H9 (cell line): Measurements from ENCODE around the gene PARM1. TPM values are rescaled to one million over a fixed set of nuclear protein-coding genes. Genes with fewer than 3 reads are reported as not detected.

Experiments
- DNase-seq: peaks from one replicate; pipeline ENCODE4 v3.0.0-alpha.2; 2017
- H2AFZ ChIP-seq: one replicate; pipeline ENCODE4 v1.6.1; 2013; ENCODE audit warnings: mild to moderate bottlenecking, low read length, control low read depth, moderate library complexity
- H2AK5ac ChIP-seq: 2 replicates; pipeline ENCODE4 v1.6.1; 2013; ENCODE audit warnings: low read length, control low read depth, mixed read lengths; ENCODE audit not compliant: insufficient read length
- H2BK120ac ChIP-seq: one replicate; pipeline ENCODE4 v1.6.1; 2013; ENCODE audit warnings: low read depth, mild to moderate bottlenecking, low read length, control low read depth, inconsistent platforms; ENCODE audit not compliant: poor library complexity, severe bottlenecking
- H2BK12ac ChIP-seq: 2 replicates; pipeline ENCODE4 v1.6.1; 2013; ENCODE audit warnings: low read length, control low read depth, mixed read lengths, low read depth; ENCODE audit not compliant: insufficient read length
- H2BK15ac ChIP-seq: 2 replicates; pipeline ENCODE4 v1.6.1; 2013; ENCODE audit warnings: low read depth, low read length, control low read depth
- H2BK20ac ChIP-seq: one replicate; pipeline ENCODE4 v1.6.1; 2013; ENCODE audit warnings: low read depth, mild to moderate bottlenecking, low read length, control low read depth, inconsistent platforms; ENCODE audit not compliant: poor library complexity, severe bottlenecking
- H2BK5ac ChIP-seq: 2 replicates; pipeline ENCODE4 v1.6.1; 2013; ENCODE audit warnings: low read length, control low read depth, mixed read lengths; ENCODE audit not compliant: insufficient read length
- H3K14ac ChIP-seq: 2 replicates; pipeline ENCODE4 v1.6.1; 2013; ENCODE audit warnings: low read length, control low read depth; ENCODE audit not compliant: insufficient read depth
- H3K18ac ChIP-seq: 2 replicates; pipeline ENCODE4 v1.6.1; 2013; ENCODE audit warnings: low read depth, mild to moderate bottlenecking, mixed read lengths, low read length, control low read depth; ENCODE audit not compliant: insufficient read length
- H3K23ac ChIP-seq: 2 replicates; pipeline ENCODE4 v1.6.1; 2013; ENCODE audit warnings: low read length, control low read depth, mixed read lengths, low read depth; ENCODE audit not compliant: insufficient read length
- H3K23me2 ChIP-seq: 2 replicates; pipeline ENCODE4 v1.6.1; 2013; ENCODE audit warnings: low read depth, mild to moderate bottlenecking, mixed read lengths, low read length, control low read depth; ENCODE audit not compliant: insufficient read length, poor library complexity, severe bottlenecking
- H3K27ac ChIP-seq: 2 replicates; pipeline ENCODE4 v1.5.1; 2013; ENCODE audit warnings: low read length, control low read depth, mixed read lengths, low read depth; ENCODE audit not compliant: insufficient read length
- H3K27me3 ChIP-seq: 2 replicates; pipeline ENCODE4 v1.6.1; 2013; ENCODE audit warnings: low read length, control low read depth, inconsistent platforms; ENCODE audit not compliant: insufficient read depth
- H3K4ac ChIP-seq: 2 replicates; pipeline ENCODE4 v1.6.1; 2013; ENCODE audit warnings: low read depth, mild to moderate bottlenecking, control low read depth, inconsistent platforms, low read length, moderate library complexity
- H3K4me1 ChIP-seq: 2 replicates; pipeline ENCODE4 v1.6.1; 2013; ENCODE audit warnings: low read length, control low read depth, inconsistent platforms; ENCODE audit not compliant: insufficient read depth
- H3K4me2 ChIP-seq: 2 replicates; pipeline ENCODE4 v1.6.1; 2013; ENCODE audit warnings: low read length, control low read depth, mixed read lengths; ENCODE audit not compliant: insufficient read length, insufficient read depth
- H3K56ac ChIP-seq: 2 replicates; pipeline ENCODE4 v1.6.1; 2013; ENCODE audit warnings: low read depth, mild to moderate bottlenecking, mixed read lengths, low read length, control low read depth; ENCODE audit not compliant: insufficient read length
- H3K79me1 ChIP-seq: 2 replicates; pipeline ENCODE4 v1.6.1; 2013; ENCODE audit warnings: low read depth, mild to moderate bottlenecking, moderate library complexity, low read length, control low read depth, inconsistent platforms; ENCODE audit not compliant: insufficient read depth, poor library complexity, severe bottlenecking
- H3K79me2 ChIP-seq: 2 replicates; pipeline ENCODE4 v1.6.1; 2013; ENCODE audit warnings: low read length, control low read depth, inconsistent platforms; ENCODE audit not compliant: insufficient read depth
- H3K9ac ChIP-seq: 2 replicates; pipeline ENCODE4 v1.6.1; 2013; ENCODE audit warnings: low read length, control low read depth, mixed read lengths; ENCODE audit not compliant: insufficient read length; ENCODE audit errors: extremely low read depth
- H3K9me3 ChIP-seq: one replicate; pipeline ENCODE4 v1.6.1; 2013; ENCODE audit warnings: low read depth, low read length, inconsistent platforms; ENCODE audit not compliant: control insufficient read depth
- H3T11ph ChIP-seq: one replicate; pipeline ENCODE4 v1.6.1; 2013; ENCODE audit warnings: mild to moderate bottlenecking, low read length, control low read depth, inconsistent platforms
- H4K20me1 ChIP-seq: one replicate; pipeline ENCODE4 v1.6.1; 2013; ENCODE audit not compliant: control insufficient read depth, insufficient read length, insufficient read depth
- H4K5ac ChIP-seq: 2 replicates; pipeline ENCODE4 v1.6.1; 2013; ENCODE audit warnings: low read depth, mild to moderate bottlenecking, mixed read lengths, low read length, control low read depth; ENCODE audit not compliant: insufficient read length
- H4K8ac ChIP-seq: replicated peaks from 2 replicates; pipeline ENCODE4 v1.6.1; 2013; ENCODE audit warnings: low read length, control low read depth, mixed read lengths, low read depth; ENCODE audit not compliant: insufficient read length
- H4K91ac ChIP-seq: 2 replicates; pipeline ENCODE4 v1.6.1; 2013; ENCODE audit warnings: low read depth, mild to moderate bottlenecking, moderate library complexity, mixed read lengths, low read length, control low read depth; ENCODE audit not compliant: insufficient read length
- H3K27ac Mint-ChIP-seq, 3 experiments: 2 replicates in 2 of 3; 3 replicates in 1 of 3; pipeline ENCODE4 v1.8.0; 2020 to 2021; ENCODE audit warnings: mixed read lengths in 3 of 3, mild to moderate bottlenecking in 1 of 3, moderate library complexity in 1 of 3
- H3K27me3 Mint-ChIP-seq: 2 replicates; pipeline ENCODE4 v1.8.0; 2021; ENCODE audit warnings: low read depth, mild to moderate bottlenecking, moderate library complexity, mixed read lengths
- H3K36me3 Mint-ChIP-seq, 3 experiments: 2 replicates in 2 of 3; 3 replicates in 1 of 3; pipeline ENCODE4 v1.8.0; 2020 to 2021; ENCODE audit warnings: low read depth in 3 of 3, mixed read lengths in 3 of 3; ENCODE audit not compliant: insufficient read depth in 1 of 3
- H3K4me1 Mint-ChIP-seq, 2 experiments: 2 replicates each; pipeline ENCODE4 v1.8.0; 2020; ENCODE audit warnings: mixed read lengths in 2 of 2
- H3K4me3 Mint-ChIP-seq, 2 experiments: 2 replicates in 1 of 2; 3 replicates in 1 of 2; pipeline ENCODE4 v1.8.0; 2020 to 2021; ENCODE audit warnings: mild to moderate bottlenecking in 2 of 2, mixed read lengths in 2 of 2, moderate library complexity in 1 of 2
- H3K9me3 Mint-ChIP-seq, 2 experiments: 2 replicates in 1 of 2; 3 replicates in 1 of 2; pipeline ENCODE4 v1.8.0; 2020; ENCODE audit warnings: mild to moderate bottlenecking in 2 of 2, mixed read lengths in 2 of 2, moderate library complexity in 1 of 2
- WGBS: extraction: QIAGEN DNeasy Blood & Tissue Kit; methylation state at CpG from one replicate; pipeline ENCODE4 v1.1.7; 2013; ENCODE audit warnings: missing lambda C conversion rate, low lambda C conversion rate, mixed read lengths; ENCODE audit not compliant: insufficient read length; ENCODE audit errors: extremely low coverage; 5-methylcytosine and 5-hydroxymethylcytosine counted together
- total RNA-seq: library from RNA; stranded (reverse); gene quantifications from 2 replicates; pipeline ENCODE4 v1.2.1, GENCODE V29; 2021
- TF ChIP-seq, protein P1 (sequence below): fragments of 200-600 bp; sonication (generic); conservative IDR thresholded peaks from 3 replicates; pipeline ENCODE4 v1.8.0; 2021; ENCODE audit warnings: antibody characterized with exemption, mild to moderate bottlenecking

The PARM1 gene
- total RNA-seq, 1 experiment from 2014 or later, result 2.0 TPM

DNA sequence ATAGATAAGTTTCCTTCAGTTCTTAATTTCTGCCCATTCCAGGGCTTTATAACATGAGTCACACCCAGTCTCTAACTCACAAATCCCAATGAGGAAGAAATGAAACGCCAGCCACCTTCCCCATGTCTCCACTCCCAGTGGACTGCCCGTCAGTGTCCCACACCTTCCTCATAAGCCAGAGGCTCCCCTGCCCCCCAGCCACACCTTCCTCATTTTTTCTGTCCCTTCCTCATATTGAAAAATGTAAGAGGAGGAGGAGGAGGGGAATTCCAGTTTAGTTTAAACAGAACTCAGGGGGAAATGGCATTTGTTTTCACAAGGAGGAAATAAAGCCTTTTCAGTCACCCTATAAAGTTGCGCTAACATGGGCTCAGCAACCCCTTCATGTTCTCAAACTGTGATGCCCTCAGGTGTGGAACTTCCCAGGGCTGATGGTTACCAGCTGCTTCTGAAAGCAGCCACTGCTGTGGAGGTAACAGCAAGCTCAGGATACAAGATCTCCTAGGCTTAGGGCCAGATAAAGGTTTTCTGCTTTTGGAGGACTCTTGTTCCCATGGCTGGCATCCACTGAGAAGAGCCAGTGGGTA is 97.8 kb downstream of the PARM1 start:
- DNase-seq, result no peak
- no peak overlapping the region for H4K5ac ChIP-seq
- no peak overlapping the region for H4K8ac ChIP-seq
- no peak overlapping the region for H3K9ac ChIP-seq
- H2BK120ac ChIP-seq, result no peak overlapping the region
- H3K79me2 ChIP-seq, result no peaks in the 10 kb centered on the region
- TF ChIP-seq, protein P1, sequence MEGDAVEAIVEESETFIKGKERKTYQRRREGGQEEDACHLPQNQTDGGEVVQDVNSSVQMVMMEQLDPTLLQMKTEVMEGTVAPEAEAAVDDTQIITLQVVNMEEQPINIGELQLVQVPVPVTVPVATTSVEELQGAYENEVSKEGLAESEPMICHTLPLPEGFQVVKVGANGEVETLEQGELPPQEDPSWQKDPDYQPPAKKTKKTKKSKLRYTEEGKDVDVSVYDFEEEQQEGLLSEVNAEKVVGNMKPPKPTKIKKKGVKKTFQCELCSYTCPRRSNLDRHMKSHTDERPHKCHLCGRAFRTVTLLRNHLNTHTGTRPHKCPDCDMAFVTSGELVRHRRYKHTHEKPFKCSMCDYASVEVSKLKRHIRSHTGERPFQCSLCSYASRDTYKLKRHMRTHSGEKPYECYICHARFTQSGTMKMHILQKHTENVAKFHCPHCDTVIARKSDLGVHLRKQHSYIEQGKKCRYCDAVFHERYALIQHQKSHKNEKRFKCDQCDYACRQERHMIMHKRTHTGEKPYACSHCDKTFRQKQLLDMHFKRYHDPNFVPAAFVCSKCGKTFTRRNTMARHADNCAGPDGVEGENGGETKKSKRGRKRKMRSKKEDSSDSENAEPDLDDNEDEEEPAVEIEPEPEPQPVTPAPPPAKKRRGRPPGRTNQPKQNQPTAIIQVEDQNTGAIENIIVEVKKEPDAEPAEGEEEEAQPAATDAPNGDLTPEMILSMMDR, result no peak
- H3K27me3 ChIP-seq, result no peaks in the 10 kb centered on the region
- no peak overlapping the region for H2AFZ ChIP-seq
- no peak overlapping the region for H3K14ac ChIP-seq
- no peak overlapping the region for H3K23ac ChIP-seq
- no peaks in the 10 kb centered on the region for H4K20me1 ChIP-seq
- no peaks in the 10 kb centered on the region for H3K79me1 ChIP-seq
- Mint-ChIP-seq H3K9me3 (no peaks in the 10 kb centered on the region; a peak in 1 of 5 replicates), H3K4me3 (no peak overlapping the region), H3K27ac (no peak overlapping the region), H3K4me1 (peaks cover 7 to 10% of the 10 kb centered on the region in 2 experiments), H3K27me3 (no peaks in the 10 kb centered on the region), H3K36me3 (peaks cover 0 to 2% (median 0%) of the 10 kb centered on the region in 3 experiments; a peak in 1 of 7 replicates)
- H3K18ac ChIP-seq, result no peak overlapping the region
- H2BK12ac ChIP-seq, result no peak overlapping the region
- no peak overlapping the region for H2BK20ac ChIP-seq
- no peak overlapping the region for H3K27ac ChIP-seq
- H2BK15ac ChIP-seq, result no peak overlapping the region
- H3K56ac ChIP-seq, result no peak overlapping the region
- no peak overlapping the region for H3K4ac ChIP-seq
- no peak overlapping the region for H2AK5ac ChIP-seq
- WGBS, result no CpG with 5 or more reads among the region's 3 CpGs
- H3K4me2 ChIP-seq, result no peak overlapping the region
- H3T11ph ChIP-seq, result no peak overlapping the region
- no peaks in the 10 kb centered on the region for H3K4me1 ChIP-seq
- no peak overlapping the region for H2BK5ac ChIP-seq
- H4K91ac ChIP-seq, result no peak overlapping the region
- H3K9me3 ChIP-seq, result no peaks in the 10 kb centered on the region
- no peaks in the 10 kb centered on the region for H3K23me2 ChIP-seq
